ENCODE measurements around the gene KIF24.
"Not testable (repeated sequence)": the region's sequence is repeated elsewhere in the genome, so short reads cannot be mapped to it uniquely, and the experiment has no call there.

KIF24 gene

GRCh38 chr9:34362614-34363214, 33.6 kb upstream of the KIF24 start:
- no peak for DNase-seq

GRCh38 chr9:34352957-34353356, 23.9 kb upstream of the KIF24 start:
- not testable (repeated sequence) for DNase-seq

- not testable (repeated sequence) for DNase-seq
These were observed 23.1 kb upstream of the KIF24 start for GRCh38 chr9:34352122-34352652.

- DNase-seq = no peak
These were observed 20.3 kb upstream of the KIF24 start for GRCh38 chr9:34349324-34349723.

- DNase-seq = no peak
These were observed 18.7 kb upstream of the KIF24 start for GRCh38 chr9:34347800-34348158.

- no peak for DNase-seq
These were observed 18.1 kb upstream of the KIF24 start for GRCh38 chr9:34346873-34347799.

- no peak for DNase-seq
These were observed 14.5 kb upstream of the KIF24 start for GRCh38 chr9:34343605-34344004.

GRCh38 chr9:34343090-34343489, 14.0 kb upstream of the KIF24 start:
- no peak for DNase-seq

GRCh38 chr9:34341659-34342295, 12.7 kb upstream of the KIF24 start:
- DNase-seq = no peak

- DNase-seq = no peak
These were observed 9.8 kb upstream of the KIF24 start for GRCh38 chr9:34338665-34339385.

GRCh38 chr9:34338079-34338478, 9.0 kb upstream of the KIF24 start:
- not testable (repeated sequence) for DNase-seq

- DNase-seq = no peak
These were observed 8.3 kb upstream of the KIF24 start for GRCh38 chr9:34337403-34337802.

- DNase-seq = no peak
These were observed 6.3 kb upstream of the KIF24 start for GRCh38 chr9:34335376-34335775.

GRCh38 chr9:34334916-34335315, 5.8 kb upstream of the KIF24 start:
- DNase-seq = no peak

GRCh38 chr9:34334337-34334824, 5.3 kb upstream of the KIF24 start:
- no peak for DNase-seq

- DNase-seq = no peak
These were observed 4.8 kb upstream of the KIF24 start for GRCh38 chr9:34333836-34334235.

- no peak for DNase-seq
These were observed 3.3 kb upstream of the KIF24 start for GRCh38 chr9:34332076-34332964.

- no peak for DNase-seq
These were observed 2.1 kb upstream of the KIF24 start for GRCh38 chr9:34331196-34331595.

GRCh38 chr9:34328500-34328986, 525 bp downstream of the KIF24 start:
- no peak for DNase-seq

- no peak for DNase-seq
These were observed 2.4 kb downstream of the KIF24 start for GRCh38 chr9:34326690-34327089.

- DNase-seq = no peak
These were observed 6.0 kb downstream of the KIF24 start for GRCh38 chr9:34322899-34323591.

All from activated T-cell treated with anti-CD3 and anti-CD28 coated beads, Interleukin-2, amount 50 U/mL, for 48 hours (primary cell).